Endothelial cell of umbilical vein (primary cell): ENCODE measurements around the gene MCFD2. TPM values are rescaled to one million over a fixed set of nuclear protein-coding genes. Genes with fewer than 3 reads are reported as not detected.

Experiments
- BruUV-seq: library from RNA; stranded (reverse); fragments of 400-500 nt; replicated peaks from 2 replicates; lab custom pipeline; 2021; lab: Mats Ljungman, UMichigan
- CTCF ChIA-PET: fragments of 300-600, 350-600 bp; sonication (Branson Sonifier 250); formaldehyde crosslinking; loops from one replicate; lab custom pipeline; 2021; ENCODE audit warnings: antibody characterized with exemption, inconsistent platforms; lab: Charles Lee
- POLR2A ChIA-PET: fragments of 300-600, 350-600 bp; sonication (Branson Sonifier 250); formaldehyde crosslinking; loops from one replicate; lab custom pipeline; 2021; ENCODE audit warnings: antibody characterized with exemption, inconsistent platforms; lab: Charles Lee
- DNase-seq: peaks from one replicate; pipeline ENCODE4 v3.0.0-alpha.2; 2011; ENCODE audit warnings: low read depth, low spot score
- FAIRE-seq: peaks from 2 replicates; lab custom pipeline; 2011; peaks lifted over from hg19 to GRCh38; lab: Jason Lieb, UNC
- H2AFZ ChIP-seq: 2 replicates; pipeline ENCODE4 v1.6.0; 2012; ENCODE audit warnings: low read depth, low read length, control low read depth, inconsistent platforms
- H3K27ac ChIP-seq: 2 replicates; pipeline ENCODE4 v1.5.1; 2011; ENCODE audit warnings: low read depth, mild to moderate bottlenecking, control low read depth, low read length, moderate library complexity; ENCODE audit not compliant: insufficient read depth
- H3K27me3 ChIP-seq, 2 experiments: 2 replicates each; pipeline versions ENCODE4 v1.6.0 to v1.6.1; 2011; ENCODE audit warnings: low read length in 2 of 2, mixed read lengths in 1 of 2; ENCODE audit not compliant: control insufficient read depth in 2 of 2, insufficient read depth in 2 of 2
- H3K36me3 ChIP-seq, 2 experiments: 2 replicates in 1 of 2; 3 replicates in 1 of 2; pipeline ENCODE4 v1.5.1; 2011; ENCODE audit warnings: low read length in 2 of 2, mild to moderate bottlenecking in 1 of 2, moderate library complexity in 1 of 2; ENCODE audit not compliant: control insufficient read depth in 2 of 2, insufficient read depth in 2 of 2; ENCODE audit errors: extremely low read depth in 1 of 2
- H3K4me1 ChIP-seq: 3 replicates; pipeline ENCODE4 v1.5.1; 2011; ENCODE audit warnings: mild to moderate bottlenecking, low read length; ENCODE audit not compliant: control insufficient read depth, insufficient read depth; ENCODE audit errors: extremely low read depth
- H3K4me2 ChIP-seq: 2 replicates; pipeline ENCODE4 v1.6.1; 2011; ENCODE audit warnings: low read length, control low read depth, mixed read lengths; ENCODE audit not compliant: insufficient read depth
- H3K4me3 ChIP-seq, 3 experiments: fragments of 200-600 bp in 1 of 3; sonication (generic), shearing (Covaris generic) in 1 of 3; replicated peaks in 1 of 3; 2 replicates each; pipeline ENCODE4 v1.5.1; 2011 to 2016; ENCODE audit warnings: control low read depth in 3 of 3, low read length in 3 of 3, mild to moderate bottlenecking in 2 of 3, inconsistent platforms in 1 of 3, low read depth in 1 of 3, moderate library complexity in 1 of 3; ENCODE audit not compliant: insufficient read depth in 1 of 3
- H3K79me2 ChIP-seq: 2 replicates; pipeline ENCODE4 v1.6.0; 2012; ENCODE audit warnings: low read length, inconsistent platforms; ENCODE audit not compliant: control insufficient read depth, insufficient read depth
- H3K9ac ChIP-seq: replicated peaks from 2 replicates; pipeline ENCODE3; 2011; ENCODE audit warnings: low read length, control low read depth; ENCODE audit not compliant: insufficient read depth; ENCODE audit errors: extremely low read depth
- H3K9me1 ChIP-seq: replicated peaks from 3 replicates; pipeline ENCODE4 v1.6.0; 2011; ENCODE audit warnings: mild to moderate bottlenecking, low read length; ENCODE audit not compliant: control insufficient read depth, insufficient read depth; ENCODE audit errors: extremely low read depth
- H3K9me3 ChIP-seq: replicated peaks from 2 replicates; pipeline ENCODE4 v1.5.1; 2012; ENCODE audit warnings: low read length, inconsistent platforms; ENCODE audit not compliant: control insufficient read depth, insufficient read depth
- H4K20me1 ChIP-seq: replicated peaks from 2 replicates; pipeline ENCODE3; 2011; ENCODE audit warnings: mild to moderate bottlenecking, low read length; ENCODE audit not compliant: control insufficient read depth, insufficient read depth; ENCODE audit errors: extremely low read depth
- CTCF ChIP-seq, 2 donors: IDR thresholded peaks; 1 replicate in 1 of 2; 2 replicates in 1 of 2; pipeline ENCODE4 v1.5.1; 2011; ENCODE audit warnings: low read length in 2 of 2, mild to moderate bottlenecking in 2 of 2, moderate library complexity in 2 of 2, control low read depth in 1 of 2, inconsistent platforms in 1 of 2, low read depth in 1 of 2; ENCODE audit not compliant: insufficient read depth in 1 of 2; ENCODE audit errors: extremely low read depth in 1 of 2
- EZH2 ChIP-seq: IDR thresholded peaks from 2 replicates; pipeline ENCODE4 v1.6.1; 2012; ENCODE audit warnings: borderline replicate concordance, low read depth, mild to moderate bottlenecking, moderate library complexity, low read length, inconsistent platforms; ENCODE audit not compliant: severe bottlenecking
- GATA2 ChIP-seq: IDR thresholded peaks from 2 replicates; pipeline ENCODE4 v1.7.0; 2011; ENCODE audit warnings: low read depth, mild to moderate bottlenecking, moderate library complexity, mixed read lengths, low read length; ENCODE audit not compliant: insufficient read length, insufficient read depth
- dilution Hi-C: fragments of 300-500 bp; cut with MboI; formaldehyde crosslinking; loops from one replicate; pipeline ENCODE4 v1.15.0; 2019; ENCODE audit warnings: low sequenced_read_pairs; ENCODE audit not compliant: extremely low pct_ligation_motif_present
- intact Hi-C: fragments of 100-400 bp; cut with micrococcal nuclease; formaldehyde crosslinking; loops from one replicate; pipeline ENCODE4 v1.10.0; 2022
- polyA plus RNA-seq, 4 experiments: library from polyadenylated mRNA; depleted of rRNA in 3 of 4; stranded (reverse) in 3 of 4; unstranded in 1 of 4; fragments of >200 nt; gene quantifications; 2 replicates each; pipeline versions ENCODE4 v1.2.1 to v1.2.3, GENCODE V29; 2011 to 2012; ENCODE audit warnings: missing spikeins in 1 of 4
- total RNA-seq: library from RNA; stranded (reverse); gene quantifications from 2 replicates; pipeline ENCODE4 v1.2.3, GENCODE V29; 2021
- TF ChIP-seq, protein P1 (sequence below): IDR thresholded peaks from 2 replicates; pipeline ENCODE4 v1.6.1; 2011; ENCODE audit not compliant: insufficient read depth, insufficient read length

MCFD2 gene
- total and polyA plus RNA-seq, 2 donors (not counting 3 experiments of a cell fraction or from before 2014, with no cell fraction given), result 74.8 to 141 TPM

GRCh38 chr2:46869621-46870020 lies 46.0 kb downstream of the MCFD2 start:
- no peak overlapping the region for H3K27ac ChIP-seq
- dilution Hi-C loops (no loop called here), intact Hi-C loops (loop anchor here (10.0 kb wide), 1 partner anchor 875 kb away; no protein-coding TSS in a partner anchor)
- no peaks in the 10 kb centered on the region for H4K20me1 ChIP-seq
- H3K27me3 ChIP-seq, result no peaks in the 10 kb centered on the region
- H3K36me3 ChIP-seq, result no peaks in the 10 kb centered on the region
- H3K4me2 ChIP-seq, result no peak overlapping the region
- no peak overlapping the region for H3K4me3 ChIP-seq
- no peak for FAIRE-seq
- H3K4me1 ChIP-seq, result peaks cover 27% of the 10 kb centered on the region
- no peak for DNase-seq
- no peak overlapping the region for H3K9ac ChIP-seq
- no peaks in the 10 kb centered on the region for H3K9me3 ChIP-seq
- no TSS peak for BruUV-seq
- no peaks in the 10 kb centered on the region for H3K9me1 ChIP-seq
- H2AFZ ChIP-seq, result no peak overlapping the region
- no peaks in the 10 kb centered on the region for H3K79me2 ChIP-seq
- ChIA-PET CTCF (interaction anchor here (1.1 to 1.5 kb wide), 3 partner anchors 12 to 42 kb away, joined by 3 read pairs; no protein-coding TSS in a partner anchor), POLR2A (no interaction called here)
- TF ChIP-seq CTCF (IDR thresholded peaks at IDR 0.05; ENCODE audit: extremely low read depth in 1 of 2, insufficient read depth in 1 of 2, low read depth in 1 of 2, low read length in 2 of 2) (no peak), GATA2 (no peak), EZH2 (no peak)
- TF ChIP-seq, protein P1, sequence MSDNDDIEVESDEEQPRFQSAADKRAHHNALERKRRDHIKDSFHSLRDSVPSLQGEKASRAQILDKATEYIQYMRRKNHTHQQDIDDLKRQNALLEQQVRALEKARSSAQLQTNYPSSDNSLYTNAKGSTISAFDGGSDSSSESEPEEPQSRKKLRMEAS, result no peak
